SK-N-SH treated with all-trans-retinoic acid at 6 μM for 48 hours (cell line): ENCODE data around the gene KRTAP10-10.

ENCODE experiments used
- ATAC-seq: fragments of 200-7000 bp; cut with Tn5 transposase; 3 replicates; pipeline ENCODE4 v1.9.1; 2020; ENCODE audit warnings: mild to moderate bottlenecking, moderate library complexity
- BACH2 ChIP-seq: fragments of 250-450 bp; sonication (Bioruptor Pico); IDR thresholded peaks from 2 replicates; pipeline ENCODE4 v1.9.0; 2021; ENCODE audit warnings: mild to moderate bottlenecking, borderline replicate concordance
- CSDC2 ChIP-seq: fragments of 250-450 bp; sonication (Bioruptor Pico); IDR thresholded peaks from 2 replicates; pipeline ENCODE4 v1.5.0; 2020; ENCODE audit warnings: mild to moderate bottlenecking, moderate library complexity
- CSRNP3 ChIP-seq: fragments of 250-450 bp; sonication (Bioruptor Pico); IDR thresholded peaks from 2 replicates; pipeline ENCODE4 v1.5.1; 2021; ENCODE audit warnings: mild to moderate bottlenecking, moderate library complexity
- GLIS3 ChIP-seq: fragments of 250-450 bp; sonication (Bioruptor Pico); IDR thresholded peaks from 2 replicates; pipeline ENCODE4 v1.5.0; 2020; ENCODE audit warnings: mild to moderate bottlenecking, moderate library complexity
- ISL1 ChIP-seq: fragments of 250-450 bp; sonication (Bioruptor Pico); IDR thresholded peaks from 2 replicates; pipeline ENCODE4 v2.1.2; 2022; ENCODE audit warnings: mild to moderate bottlenecking, moderate library complexity
- OSR1 ChIP-seq: fragments of 250-450 bp; sonication (Bioruptor Pico); IDR thresholded peaks from 2 replicates; pipeline ENCODE4 v1.8.0; 2022; ENCODE audit warnings: moderate library complexity, mild to moderate bottlenecking, inconsistent platforms
- PATZ1 ChIP-seq: fragments of 250-450 bp; sonication (Bioruptor Pico); IDR thresholded peaks from 2 replicates; pipeline ENCODE4 v1.8.0; 2020; ENCODE audit warnings: mild to moderate bottlenecking, moderate library complexity, borderline replicate concordance
- POU6F1 ChIP-seq: fragments of 250-450 bp; sonication (Bioruptor Pico); IDR thresholded peaks from 2 replicates; pipeline ENCODE4 v1.8.0; 2021; ENCODE audit warnings: low read depth, mild to moderate bottlenecking, moderate library complexity, borderline replicate concordance
- PPARA ChIP-seq: fragments of 250-450 bp; sonication (Bioruptor Pico); IDR thresholded peaks from 2 replicates; pipeline ENCODE4 v1.5.0; 2020; ENCODE audit warnings: mild to moderate bottlenecking, borderline replicate concordance
- SNAI2 ChIP-seq: fragments of 250-450 bp; sonication (Bioruptor Pico); IDR thresholded peaks from 2 replicates; pipeline ENCODE4 v1.5.0; 2020; ENCODE audit warnings: mild to moderate bottlenecking, moderate library complexity
- TOX ChIP-seq: fragments of 250-450 bp; sonication (Bioruptor Pico); IDR thresholded peaks from 2 replicates; pipeline ENCODE4 v1.8.0; 2021; ENCODE audit warnings: mild to moderate bottlenecking, moderate library complexity, borderline replicate concordance
- ZC3H10 ChIP-seq: fragments of 250-450 bp; sonication (Bioruptor Pico); IDR thresholded peaks from 2 replicates; pipeline ENCODE4 v1.5.1; 2021; ENCODE audit warnings: mild to moderate bottlenecking, moderate library complexity
- ZFP3 ChIP-seq: fragments of 250-450 bp; sonication (Bioruptor Pico); IDR thresholded peaks from 2 replicates; pipeline ENCODE4 v1.5.0; 2020; ENCODE audit warnings: mild to moderate bottlenecking, moderate library complexity
- ZNF565 ChIP-seq: fragments of 450-650 bp; formaldehyde crosslinking; conservative IDR thresholded peaks from 2 replicates; pipeline ENCODE4 v1.5.0; 2020; ENCODE audit warnings: low read depth, mild to moderate bottlenecking, moderate library complexity
- ZNF70 ChIP-seq: fragments of 450-650 bp; formaldehyde crosslinking; IDR thresholded peaks from 2 replicates; pipeline ENCODE4 v1.5.0; 2020; ENCODE audit warnings: mild to moderate bottlenecking, moderate library complexity
- ZNF8 ChIP-seq: fragments of 450-650 bp; formaldehyde crosslinking; IDR thresholded peaks from 2 replicates; pipeline ENCODE4 v1.5.0; 2020; ENCODE audit warnings: mild to moderate bottlenecking, moderate library complexity

Gene KRTAP10-10

GRCh38 chr21:44686000-44686781, 49.0 kb downstream of the KRTAP10-10 start (continued):
- TF ChIP-seq TOX (CRISPR knock-in tag) (no peak), ZNF8 (CRISPR knock-in tag) (no peak)
- TF ChIP-seq, all 23 proteins: peak for 0

GRCh38 chr21:44686843-44687561, 49.8 kb downstream of the KRTAP10-10 start:
- no peak for ATAC-seq
- TF ChIP-seq SNAI2 (CRISPR knock-in tag), result no peak
- no peak for TF ChIP-seq BACH2 (CRISPR knock-in tag)
- no peak for TF ChIP-seq PATZ1 (CRISPR knock-in tag)
- no peak for TF ChIP-seq POU6F1
- TF ChIP-seq TOX (CRISPR knock-in tag), result no peak
- TF ChIP-seq GLIS3 (CRISPR knock-in tag), result no peak
- no peak for TF ChIP-seq ZNF565 (CRISPR knock-in tag)
- TF ChIP-seq ZC3H10, result no peak
- no peak for TF ChIP-seq OSR1 (CRISPR knock-in tag)

DNA sequence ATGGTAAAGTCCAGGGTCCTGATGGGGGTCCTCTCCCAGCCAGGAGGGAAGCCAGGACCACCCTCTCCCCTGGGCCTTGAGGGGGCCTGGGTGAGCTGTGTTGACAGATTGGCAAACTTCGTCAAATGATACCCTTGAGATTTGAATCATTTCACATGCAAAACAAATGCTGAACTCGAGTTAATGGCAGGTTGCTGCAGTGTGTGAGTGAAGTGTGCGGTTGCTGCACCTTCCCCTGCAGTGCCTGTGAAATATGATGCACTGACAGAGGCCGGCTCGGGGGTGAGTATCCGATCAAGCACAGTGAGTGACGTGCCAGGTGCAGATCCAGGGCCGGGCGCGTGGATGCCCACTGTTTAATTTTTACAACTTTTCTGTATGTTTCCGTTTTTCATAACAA, 50.5 kb downstream of the KRTAP10-10 start:
- no peak for ATAC-seq
- TF ChIP-seq ISL1 (no peak), CSDC2 (CRISPR knock-in tag) (no peak), SNAI2 (CRISPR knock-in tag) (no peak), PPARA (CRISPR knock-in tag) (no peak), ZNF70 (CRISPR knock-in tag) (no peak), BACH2 (CRISPR knock-in tag) (no peak), ZNF8 (CRISPR knock-in tag) (no peak), PATZ1 (CRISPR knock-in tag) (no peak), POU6F1 (no peak), ZFP3 (no peak), ZC3H10 (no peak), OSR1 (CRISPR knock-in tag) (no peak), CSRNP3 (no peak)
